ENCODE results near the gene ROPN1B. TPM values are rescaled to one million over a fixed set of nuclear protein-coding genes. Genes with fewer than 3 reads are reported as not detected.
A peak's percentile ranks its signal among the peaks of the same experiment; 100 is the strongest.

ROPN1B gene
- total and polyA plus RNA-seq, 5 donors = 2.0 to 4.8 (median 3.7) TPM

DNA sequence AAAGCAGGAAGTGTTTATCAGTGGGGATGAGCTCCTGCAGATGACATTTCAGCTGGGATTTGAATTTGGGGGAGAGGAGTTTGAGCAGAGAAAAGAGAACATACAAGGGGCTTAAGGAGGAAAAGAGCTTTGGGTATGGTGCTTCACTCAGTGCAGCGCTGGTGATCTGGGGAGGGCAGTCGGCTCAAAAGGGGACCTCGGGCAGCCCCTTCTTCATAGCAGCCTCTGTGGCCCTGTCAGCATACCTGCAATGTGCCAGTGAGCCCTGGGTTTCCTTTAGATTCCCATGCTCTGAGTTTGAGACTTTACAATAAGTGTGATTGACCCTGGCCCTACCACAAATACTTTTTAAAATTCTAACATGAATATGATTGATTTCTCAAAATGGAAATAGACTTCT lies 40.2 kb downstream of the ROPN1B start:
- no peaks in the 10 kb centered on the region for H3K9me3 ChIP-seq (ENCODE audit: control insufficient read depth, low read length)
- H3K4me3 ChIP-seq (ENCODE audit: low read length) = no peak overlapping the region
- H3K27ac ChIP-seq (ENCODE audit: low read length) = no peak overlapping the region
- ATAC-seq (no peak), DNase-seq (no peak)
- H3K4me1 ChIP-seq (ENCODE audit: control insufficient read depth, insufficient read depth, low read length) = peaks cover 5% of the 10 kb centered on the region
- intact Hi-C loops (cut with DNase I) = no loop called here
- WGBS = 95% methylated on average over 3 of the region's 3 CpGs
- H3K27me3 ChIP-seq (ENCODE audit: control insufficient read depth, insufficient read depth) = no peaks in the 10 kb centered on the region

DNA sequence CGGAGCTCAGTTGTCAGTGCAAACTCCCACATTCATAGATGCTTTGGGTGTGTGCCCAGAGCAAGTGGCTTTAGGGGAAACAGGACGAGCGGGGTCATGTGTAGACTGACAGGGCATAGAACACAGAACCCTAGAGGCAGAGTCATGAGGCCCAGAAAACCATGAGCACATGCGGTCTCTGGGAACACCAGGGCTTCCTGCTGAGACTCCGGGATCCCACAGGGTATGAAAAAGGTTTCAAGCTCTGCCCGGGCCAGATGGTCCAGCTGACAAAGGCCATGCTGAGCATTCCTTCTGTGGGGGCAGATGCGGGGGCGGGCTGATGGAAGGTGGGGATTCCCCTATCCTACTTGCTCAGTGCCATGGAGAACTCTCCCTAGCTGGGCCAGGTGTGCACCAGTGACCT lies 44.8 kb downstream of the ROPN1B start:
- no peak for ATAC-seq
- WGBS = 86% methylated on average over 8 of the region's 8 CpGs

DNA sequence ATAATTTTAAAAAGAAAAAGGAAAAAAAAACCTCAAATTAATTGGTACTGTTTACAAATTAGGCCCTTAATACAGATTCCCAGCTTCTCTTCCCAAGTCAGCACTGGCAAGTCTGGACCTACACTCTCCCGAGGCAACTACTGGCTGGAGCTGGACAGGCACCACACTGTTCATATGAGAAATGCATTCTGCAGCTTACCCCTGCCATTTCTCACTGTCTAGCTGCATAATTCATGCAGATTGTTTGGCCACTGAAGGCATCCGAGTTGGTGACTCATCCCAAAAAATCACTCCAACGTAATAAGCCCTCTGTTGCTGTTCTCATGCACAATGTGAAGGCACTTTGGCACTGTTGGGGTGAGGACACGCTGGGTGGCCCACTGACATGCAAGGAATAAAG lies 45.3 kb downstream of the ROPN1B start:
- H3K9me3 ChIP-seq (ENCODE audit: control insufficient read depth, low read length) = no peaks in the 10 kb centered on the region
- 69% methylated on average over 4 of the region's 4 CpGs for WGBS
- no peaks in the 10 kb centered on the region for H3K4me1 ChIP-seq (ENCODE audit: control insufficient read depth, insufficient read depth, low read length)
- intact Hi-C loops (cut with DNase I) = no loop called here
- no peaks in the 10 kb centered on the region for H3K27me3 ChIP-seq (ENCODE audit: control insufficient read depth, insufficient read depth)
- H3K27ac ChIP-seq (ENCODE audit: low read length) = no peak overlapping the region
- ATAC-seq = no peak
- no peak for DNase-seq
- no peak overlapping the region for H3K4me3 ChIP-seq (ENCODE audit: low read length)

More for the DNA sequence above, 44.8 kb downstream of the ROPN1B start:
- H3K9me3 ChIP-seq (ENCODE audit: control insufficient read depth, low read length) = no peaks in the 10 kb centered on the region
- no peak overlapping the region for H3K4me3 ChIP-seq (ENCODE audit: low read length)
- DNase-seq = no peak
- H3K27ac ChIP-seq (ENCODE audit: low read length) = no peak overlapping the region
- intact Hi-C loops (cut with DNase I) = no loop called here
- no peaks in the 10 kb centered on the region for H3K27me3 ChIP-seq (ENCODE audit: control insufficient read depth, insufficient read depth)
- H3K4me1 ChIP-seq (ENCODE audit: control insufficient read depth, insufficient read depth, low read length) = no peaks in the 10 kb centered on the region

DNA sequence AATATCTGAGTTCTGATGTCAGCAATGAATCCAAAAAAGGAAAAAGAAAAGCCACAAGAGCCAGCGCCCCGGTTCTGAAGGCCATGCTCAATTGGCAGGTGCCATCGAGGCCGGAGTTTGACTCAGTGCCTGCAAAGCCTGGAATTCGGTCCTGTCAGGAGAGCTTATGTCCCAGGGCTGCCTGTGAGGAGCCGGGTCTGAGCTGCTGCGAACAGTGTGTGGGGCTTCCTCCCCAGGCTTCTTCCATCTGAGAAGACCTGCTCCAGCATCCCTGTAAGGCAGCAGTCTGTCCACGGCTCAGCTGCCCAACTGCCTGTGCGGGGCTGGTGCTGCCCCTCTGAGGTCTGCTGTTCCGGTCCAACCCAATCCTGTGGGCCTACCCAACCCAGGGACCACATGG lies 46.1 kb downstream of the ROPN1B start:
- DNase-seq = no peak
- H3K27me3 ChIP-seq (ENCODE audit: control insufficient read depth, insufficient read depth) = no peaks in the 10 kb centered on the region
- intact Hi-C loops (cut with DNase I) = no loop called here

DNA sequence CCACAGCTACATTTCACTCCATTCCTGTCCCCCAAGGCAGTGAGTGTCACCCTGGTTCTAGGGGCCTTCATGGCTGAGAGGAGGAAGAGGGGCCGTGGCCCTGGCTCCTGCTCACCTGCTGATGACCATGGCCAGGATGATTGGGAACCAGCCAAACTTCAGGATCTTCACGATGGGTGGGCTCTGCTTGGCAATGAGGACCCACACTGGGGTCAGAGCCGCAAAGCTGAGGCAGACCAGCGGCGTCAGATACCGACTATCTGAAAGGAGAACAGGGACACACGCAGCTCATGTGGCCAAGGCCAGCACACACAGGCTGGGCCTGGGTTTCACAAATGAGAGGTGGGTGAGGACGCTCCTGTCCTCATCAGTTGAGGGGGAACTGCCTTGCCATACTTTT lies 47.6 kb downstream of the ROPN1B start:
- Histone ChIP-seq H3K9me3 (ENCODE audit: control insufficient read depth, low read length) (no peaks in the 10 kb centered on the region), H3K27me3 (ENCODE audit: control insufficient read depth, insufficient read depth) (no peaks in the 10 kb centered on the region), H3K27ac (ENCODE audit: low read length) (no peak overlapping the region), H3K4me1 (ENCODE audit: control insufficient read depth, insufficient read depth, low read length) (no peaks in the 10 kb centered on the region), H3K4me3 (ENCODE audit: low read length) (no peak overlapping the region)
- intact Hi-C loops (cut with DNase I) = no loop called here
- no peak for ATAC-seq
- DNase-seq = no peak
- 97% methylated on average over 8 of the region's 8 CpGs for WGBS

More for the DNA sequence above, 46.1 kb downstream of the ROPN1B start:
- ATAC-seq = no peak
- H3K4me3 ChIP-seq (ENCODE audit: low read length) = no peak overlapping the region
- no peaks in the 10 kb centered on the region for H3K4me1 ChIP-seq (ENCODE audit: control insufficient read depth, insufficient read depth, low read length)
- no peaks in the 10 kb centered on the region for H3K9me3 ChIP-seq (ENCODE audit: control insufficient read depth, low read length)
- 90% methylated on average over 10 of the region's 10 CpGs for whole genome bisulfite sequencing
- no peak overlapping the region for H3K27ac ChIP-seq (ENCODE audit: low read length)

DNA sequence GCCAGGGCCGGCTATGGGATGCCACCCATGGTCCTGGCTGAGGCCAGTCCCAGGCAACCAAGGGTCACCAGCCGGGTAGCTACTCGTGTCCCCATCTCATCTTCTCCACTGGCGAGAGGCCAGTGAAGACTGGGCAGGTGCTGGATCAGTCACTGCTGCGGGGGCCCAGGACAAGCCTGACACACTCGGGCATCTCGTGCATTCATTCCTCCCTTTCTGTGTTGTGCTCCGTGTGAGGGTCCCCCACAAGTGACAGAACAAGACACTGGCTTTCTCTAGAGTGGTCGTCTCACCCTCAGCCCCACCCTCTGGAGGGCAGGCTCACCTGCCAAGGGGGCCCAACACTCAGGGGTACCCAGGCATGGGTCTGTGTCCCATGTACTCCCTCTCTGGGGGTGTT lies 48.4 kb downstream of the ROPN1B start:
- ATAC-seq (no peak), DNase-seq (no peak)
- no peaks in the 10 kb centered on the region for H3K4me1 ChIP-seq (ENCODE audit: control insufficient read depth, insufficient read depth, low read length)
- H3K4me3 ChIP-seq (ENCODE audit: low read length) = no peak overlapping the region
- H3K27ac ChIP-seq (ENCODE audit: low read length) = no peak overlapping the region
- no peaks in the 10 kb centered on the region for H3K9me3 ChIP-seq (ENCODE audit: control insufficient read depth, low read length)
- no peaks in the 10 kb centered on the region for H3K27me3 ChIP-seq (ENCODE audit: control insufficient read depth, insufficient read depth)
- 94% methylated on average over 9 of the region's 9 CpGs for WGBS
- intact Hi-C loops (cut with DNase I) = no loop called here

DNA sequence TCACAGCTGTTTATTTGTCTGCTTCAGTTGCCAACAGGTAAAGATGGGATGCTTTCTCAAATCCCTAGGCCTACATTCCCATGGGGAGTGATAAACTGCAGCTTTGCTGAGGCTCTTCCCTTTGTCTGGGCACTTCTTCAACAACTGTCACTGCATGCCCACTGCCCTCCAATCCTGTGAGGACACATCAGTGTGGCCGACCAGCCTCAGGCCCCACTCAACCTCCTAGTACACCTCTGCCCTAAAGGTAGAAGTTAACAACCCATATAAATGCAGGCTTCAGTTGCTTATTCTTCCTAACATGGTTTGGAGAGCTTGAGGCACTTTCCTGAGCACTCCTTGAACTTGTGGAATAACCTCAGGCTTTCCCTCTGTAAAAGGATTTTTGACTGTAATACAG lies 49.6 kb downstream of the ROPN1B start:
- intact Hi-C loops (cut with DNase I) = no loop called here
- no peak for DNase-seq
- 88% methylated on average over 1 of the region's 1 CpG for WGBS
- H3K4me1 ChIP-seq (ENCODE audit: control insufficient read depth, insufficient read depth, low read length) = no peaks in the 10 kb centered on the region
- H3K27me3 ChIP-seq (ENCODE audit: control insufficient read depth, insufficient read depth) = no peaks in the 10 kb centered on the region
- no peak overlapping the region for H3K4me3 ChIP-seq (ENCODE audit: low read length)
- no peaks in the 10 kb centered on the region for H3K9me3 ChIP-seq (ENCODE audit: control insufficient read depth, low read length)
- no peak for ATAC-seq
- no peak overlapping the region for H3K27ac ChIP-seq (ENCODE audit: low read length)

DNA sequence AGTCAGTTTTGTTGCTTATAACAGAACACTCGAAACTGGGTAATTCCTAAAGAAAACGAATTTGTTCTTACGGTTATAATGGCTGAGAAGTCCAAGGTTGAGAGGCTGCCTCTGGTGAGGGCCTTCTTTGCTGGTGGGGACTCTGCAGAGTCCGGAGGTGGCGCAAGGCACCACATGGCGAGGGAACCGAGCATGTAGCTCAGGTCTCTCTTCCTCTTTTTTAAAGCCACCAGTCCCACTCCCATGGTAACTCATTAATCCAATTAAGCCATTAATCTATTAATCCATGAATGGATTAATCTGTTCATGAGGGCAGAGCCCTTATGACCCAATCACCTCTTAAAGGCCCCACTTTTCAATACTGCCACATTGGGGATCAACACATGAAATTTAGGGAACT lies 50.0 kb downstream of the ROPN1B start:
- ATAC-seq (no peak), DNase-seq (no peak)
- H3K9me3 ChIP-seq (ENCODE audit: control insufficient read depth, low read length) = no peaks in the 10 kb centered on the region
- H3K27ac ChIP-seq (ENCODE audit: low read length) = no peak overlapping the region
- 91% methylated on average over 7 of the region's 7 CpGs for WGBS
- no peaks in the 10 kb centered on the region for H3K4me1 ChIP-seq (ENCODE audit: control insufficient read depth, insufficient read depth, low read length)
- intact Hi-C loops (cut with DNase I) = no loop called here
- no peaks in the 10 kb centered on the region for H3K27me3 ChIP-seq (ENCODE audit: control insufficient read depth, insufficient read depth)
- no peak overlapping the region for H3K4me3 ChIP-seq (ENCODE audit: low read length)

DNA sequence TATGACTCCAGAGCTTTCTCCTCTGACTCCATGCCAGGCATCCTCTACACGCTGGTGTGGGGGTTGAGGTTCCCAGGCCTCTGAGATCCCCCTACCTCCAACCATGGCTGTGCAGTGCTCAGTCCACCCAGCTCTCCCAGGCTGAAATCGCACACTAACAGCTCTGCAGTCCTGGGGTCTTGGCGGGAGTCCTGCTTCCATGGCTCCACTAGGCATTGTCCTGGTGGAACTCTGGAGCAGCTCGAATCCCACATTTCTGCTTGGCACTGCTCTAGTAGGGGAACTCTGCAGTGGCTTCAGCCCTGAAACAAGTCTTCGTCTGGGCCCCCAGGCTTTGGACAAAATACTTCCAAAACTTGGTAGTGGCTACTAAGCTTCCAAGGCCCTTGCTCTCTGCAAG lies 50.7 kb downstream of the ROPN1B start:
- Histone ChIP-seq H3K9me3 (ENCODE audit: control insufficient read depth, low read length) (no peaks in the 10 kb centered on the region), H3K4me3 (ENCODE audit: low read length) (no peak overlapping the region), H3K27me3 (ENCODE audit: control insufficient read depth, insufficient read depth) (no peaks in the 10 kb centered on the region), H3K27ac (ENCODE audit: low read length) (no peak overlapping the region), H3K4me1 (ENCODE audit: control insufficient read depth, insufficient read depth, low read length) (no peaks in the 10 kb centered on the region)
- ATAC-seq (no peak), DNase-seq (no peak)
- WGBS = 95% methylated on average over 5 of the region's 5 CpGs
- intact Hi-C loops (cut with DNase I) = no loop called here

DNA sequence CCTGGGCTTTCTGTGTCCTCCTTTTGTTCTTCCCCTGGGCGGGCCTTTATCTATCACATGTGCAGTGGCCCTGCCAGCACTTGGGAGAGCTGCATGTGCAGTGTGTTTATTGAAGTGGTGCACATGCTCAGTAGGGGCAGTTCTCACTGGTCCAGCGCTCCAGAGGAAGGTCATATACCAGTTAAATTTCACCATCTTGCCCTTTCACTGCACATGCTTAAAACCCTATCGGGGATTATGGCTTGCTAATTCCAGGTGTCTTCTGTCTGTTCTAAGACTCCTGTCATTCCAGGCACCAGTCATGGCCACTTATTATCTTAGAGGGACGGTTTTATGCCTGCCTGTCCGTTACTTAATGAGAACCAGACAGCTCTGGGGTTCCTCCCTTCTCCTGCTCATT lies 52.2 kb downstream of the ROPN1B start:
- peak in 1 of 3 donors; percentile 47 for DNase-seq
- no peak overlapping the region for H3K4me3 ChIP-seq (ENCODE audit: low read length)
- H3K27ac ChIP-seq (ENCODE audit: low read length) = no peak overlapping the region
- H3K9me3 ChIP-seq (ENCODE audit: control insufficient read depth, low read length) = no peaks in the 10 kb centered on the region
- 78% methylated on average over 5 of the region's 5 CpGs for WGBS
- intact Hi-C loops (cut with DNase I) = no loop called here
- peak in 1 of 2 donors; percentile 38 for ATAC-seq
- no peaks in the 10 kb centered on the region for H3K27me3 ChIP-seq (ENCODE audit: control insufficient read depth, insufficient read depth)
- no peaks in the 10 kb centered on the region for H3K4me1 ChIP-seq (ENCODE audit: control insufficient read depth, insufficient read depth, low read length)

DNA sequence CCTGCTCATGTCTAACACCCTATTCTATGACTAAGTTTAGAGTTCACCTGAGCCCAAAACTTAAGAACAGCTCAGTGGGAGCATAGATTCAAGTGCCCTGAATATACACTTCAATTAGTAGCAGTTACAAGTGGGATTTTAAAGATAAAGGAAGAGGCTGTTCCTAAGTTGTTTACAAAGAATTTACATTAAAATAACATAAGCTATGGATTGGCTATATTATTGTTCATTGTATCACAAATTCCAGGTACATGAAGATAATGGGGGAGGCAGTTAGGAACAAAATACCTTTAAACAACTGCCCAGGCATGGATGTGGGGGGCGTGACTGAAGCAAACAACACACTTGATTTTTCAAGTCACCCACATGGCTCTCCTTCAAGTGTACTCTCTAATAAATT lies 52.7 kb downstream of the ROPN1B start:
- Histone ChIP-seq H3K4me3 (ENCODE audit: low read length) (no peak overlapping the region), H3K4me1 (ENCODE audit: control insufficient read depth, insufficient read depth, low read length) (no peaks in the 10 kb centered on the region), H3K27ac (ENCODE audit: low read length) (no peak overlapping the region), H3K27me3 (ENCODE audit: control insufficient read depth, insufficient read depth) (no peaks in the 10 kb centered on the region), H3K9me3 (ENCODE audit: control insufficient read depth, low read length) (no peaks in the 10 kb centered on the region)
- ATAC-seq = no peak
- 98% methylated on average over 1 of the region's 1 CpG for WGBS
- DNase-seq = no peak
- intact Hi-C loops (cut with DNase I) = no loop called here

DNA sequence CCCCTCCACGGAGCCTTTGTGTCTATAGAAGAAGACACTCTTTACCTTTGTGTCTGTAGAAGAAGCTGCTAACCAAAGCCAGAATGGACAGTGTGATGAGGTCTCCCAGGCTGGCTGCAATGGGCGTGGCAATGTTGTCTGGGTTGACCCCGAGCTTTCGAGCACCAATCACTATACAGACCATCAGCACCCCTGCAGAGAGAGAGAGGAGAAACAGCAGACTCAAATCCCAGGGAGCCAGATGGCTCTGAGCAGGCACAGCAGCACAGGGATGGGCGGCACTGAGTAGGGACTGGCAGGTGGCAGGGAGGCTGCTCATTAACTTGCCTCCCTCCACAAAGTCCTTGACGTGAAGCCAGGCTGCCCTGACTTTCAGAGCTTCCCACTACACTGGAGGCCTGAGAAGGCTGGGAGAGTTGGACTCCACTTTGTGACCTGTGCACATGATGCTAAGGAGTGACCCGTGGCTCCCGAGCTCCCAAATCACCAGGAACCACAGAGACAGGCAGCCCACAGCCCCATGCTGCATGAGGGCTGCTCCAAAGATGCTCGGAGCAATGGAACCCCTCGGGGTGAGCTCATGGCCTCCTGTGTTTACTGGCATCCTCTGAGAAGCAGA lies 53.9 kb downstream of the ROPN1B start:
- no peak for ATAC-seq
- Histone ChIP-seq H3K4me3 (ENCODE audit: low read length) (no peak overlapping the region), H3K27ac (ENCODE audit: low read length) (no peak overlapping the region), H3K27me3 (ENCODE audit: control insufficient read depth, insufficient read depth) (no peaks in the 10 kb centered on the region), H3K9me3 (ENCODE audit: control insufficient read depth, low read length) (no peaks in the 10 kb centered on the region), H3K4me1 (ENCODE audit: control insufficient read depth, insufficient read depth, low read length) (no peaks in the 10 kb centered on the region)
- intact Hi-C loops (cut with DNase I) = no loop called here
- no peak for DNase-seq
- 92% methylated on average over 10 of the region's 10 CpGs for WGBS
